ENCODE data around the gene GJA3.
A peak's percentile ranks its signal among the peaks of the same experiment; 100 is the strongest.

The GJA3 gene

DNA sequence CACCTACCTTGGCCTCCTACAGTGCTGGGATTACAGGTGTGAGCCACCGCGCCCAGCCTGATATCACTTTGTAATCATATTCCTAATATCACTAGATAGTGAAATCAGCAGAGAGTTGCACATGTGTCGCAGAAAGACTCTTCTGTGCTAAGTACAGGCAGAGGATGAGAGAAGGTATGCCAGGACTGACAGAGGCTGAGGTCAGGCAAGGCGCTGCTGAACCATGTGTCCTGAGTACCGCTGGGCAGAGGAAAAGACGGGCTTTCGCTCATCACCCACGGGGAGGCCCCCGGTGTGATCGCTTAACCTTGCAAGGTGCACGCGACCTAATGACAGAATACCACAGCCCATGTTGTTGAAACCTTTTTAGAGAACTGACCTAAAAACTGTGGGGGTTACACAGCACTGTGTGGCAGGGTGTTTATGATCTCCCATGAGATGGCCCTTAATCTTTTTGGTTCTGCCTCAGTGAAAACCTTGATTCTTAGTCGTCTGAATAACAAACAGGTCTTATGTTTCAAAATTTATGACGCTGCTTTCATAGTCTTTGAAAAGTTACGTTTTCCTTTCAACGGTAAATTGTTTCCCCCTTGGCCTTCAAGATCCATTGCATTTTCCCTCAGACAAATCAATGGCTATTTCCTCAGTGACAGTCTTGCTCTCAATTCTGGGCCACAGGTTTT, 12.2 kb downstream of the GJA3 start:
- DNase-seq = no peak

DNA sequence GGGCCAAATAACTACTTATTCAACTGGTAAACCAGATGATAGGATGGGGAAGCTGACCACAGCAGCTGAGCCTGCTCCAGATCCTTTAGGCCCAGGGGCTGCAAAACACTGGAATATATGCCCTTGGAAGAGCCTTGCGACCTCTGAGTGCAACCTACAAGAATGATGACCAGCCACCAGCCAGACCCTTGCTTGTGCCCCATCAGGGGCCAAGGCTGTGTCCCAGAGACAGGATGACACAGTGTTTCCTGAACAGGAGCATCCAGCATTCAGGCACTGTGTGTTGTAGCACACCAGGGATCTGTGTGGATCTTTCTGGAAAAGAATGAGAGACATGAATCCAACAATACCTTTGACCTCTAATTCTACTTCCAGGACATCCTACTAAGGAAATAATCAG, 14.5 kb downstream of the GJA3 start:
- no peak for DNase-seq

GRCh38 chr13:20145521-20145920, 15.3 kb downstream of the GJA3 start:
- no peak for DNase-seq

DNA sequence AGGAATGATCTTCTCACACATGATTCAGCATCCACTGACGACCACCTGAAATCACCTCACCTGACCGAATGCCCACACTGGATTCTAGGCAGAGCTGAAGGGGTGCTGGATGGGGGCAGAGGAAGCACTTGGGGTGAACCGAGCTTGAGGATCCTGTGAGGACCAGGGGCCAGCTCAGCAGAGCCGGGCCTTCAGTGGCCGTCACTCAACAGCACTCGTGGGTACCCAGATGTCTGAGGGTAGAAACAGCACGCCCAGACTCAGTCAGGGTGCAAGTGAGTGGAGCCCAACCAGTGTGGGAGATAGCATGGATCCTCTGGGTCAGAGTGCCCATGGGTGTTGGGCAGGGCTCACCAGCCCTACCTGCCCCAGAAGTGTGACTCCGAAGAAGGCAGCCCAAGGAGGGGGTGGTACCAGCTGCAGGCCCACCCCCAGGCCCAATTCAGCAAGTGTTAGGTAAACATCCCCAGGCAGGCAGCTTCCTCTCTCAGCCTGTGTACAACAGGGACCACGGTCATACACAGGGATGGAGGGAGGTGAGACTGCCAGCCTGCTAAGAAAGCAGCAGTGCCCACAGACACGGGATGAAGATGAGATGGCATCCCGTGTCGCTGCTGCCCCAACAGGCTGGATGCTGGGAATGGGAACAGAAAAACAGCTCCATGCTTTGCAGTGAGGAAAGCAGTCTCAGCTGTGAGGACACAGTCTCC, 16.6 kb downstream of the GJA3 start:
- no peak for DNase-seq

GRCh38 chr13:20142927-20143480, 17.8 kb downstream of the GJA3 start:
- no peak for DNase-seq

- no peak for DNase-seq
Observed at GRCh38 chr13:20142023-20142926, 18.6 kb downstream of the GJA3 start.

DNA sequence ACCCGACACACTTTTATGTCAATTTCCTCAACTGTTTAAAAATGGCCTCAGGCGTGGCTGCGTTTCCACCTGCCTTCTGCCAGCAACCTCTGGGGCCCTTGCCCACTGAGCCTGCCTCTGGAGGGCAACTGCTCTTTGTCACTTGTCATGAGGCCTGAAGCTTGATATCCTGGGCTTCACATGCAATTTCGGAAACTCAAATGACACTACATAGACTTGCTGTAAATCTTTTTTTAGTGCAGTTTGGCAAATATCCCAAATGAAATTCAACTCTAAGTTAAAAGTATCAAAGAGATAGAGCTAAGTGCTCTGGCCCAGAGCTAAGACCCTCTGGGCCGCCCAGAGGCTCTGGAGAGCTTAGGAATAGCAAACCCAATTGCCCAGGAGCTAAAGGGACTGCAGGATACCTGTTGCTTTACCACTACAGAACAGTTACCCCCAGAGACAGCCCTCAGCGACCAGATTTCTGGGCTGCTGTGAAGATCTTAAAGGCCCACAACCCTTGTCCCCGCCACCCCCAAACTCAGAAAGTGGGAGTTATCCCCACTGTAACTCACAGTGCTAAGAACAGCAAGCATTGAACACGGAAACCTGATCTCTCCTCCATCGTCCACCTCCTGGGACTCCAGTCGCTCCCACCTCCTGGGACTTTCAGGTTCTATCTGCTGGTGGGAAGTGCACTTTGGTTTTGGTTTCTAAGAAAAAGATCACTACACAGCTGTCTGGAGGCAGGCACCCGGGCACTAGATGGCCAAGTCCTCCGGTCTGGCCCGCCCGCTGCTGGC, 19.4 kb downstream of the GJA3 start:
- no peak for DNase-seq

DNA sequence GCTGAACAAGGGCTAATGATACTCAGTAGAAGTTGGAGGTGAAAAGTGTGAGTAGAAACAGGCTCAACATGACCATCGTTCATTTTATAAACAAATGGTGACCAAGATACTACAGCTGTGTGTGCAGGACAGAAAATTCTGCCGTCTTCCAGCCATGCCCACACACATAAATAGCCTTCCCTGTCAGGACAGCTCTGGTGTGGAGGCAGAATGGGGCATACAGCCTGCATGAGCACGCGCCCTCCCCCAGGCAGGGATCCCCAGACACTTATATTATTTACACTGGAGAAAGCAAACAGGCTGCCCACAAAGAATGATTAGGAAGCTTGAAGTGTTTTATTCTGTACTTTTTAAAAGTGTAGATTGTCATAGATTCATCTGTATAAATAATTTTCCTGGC, 20.4 kb downstream of the GJA3 start:
- no peak for DNase-seq

DNA sequence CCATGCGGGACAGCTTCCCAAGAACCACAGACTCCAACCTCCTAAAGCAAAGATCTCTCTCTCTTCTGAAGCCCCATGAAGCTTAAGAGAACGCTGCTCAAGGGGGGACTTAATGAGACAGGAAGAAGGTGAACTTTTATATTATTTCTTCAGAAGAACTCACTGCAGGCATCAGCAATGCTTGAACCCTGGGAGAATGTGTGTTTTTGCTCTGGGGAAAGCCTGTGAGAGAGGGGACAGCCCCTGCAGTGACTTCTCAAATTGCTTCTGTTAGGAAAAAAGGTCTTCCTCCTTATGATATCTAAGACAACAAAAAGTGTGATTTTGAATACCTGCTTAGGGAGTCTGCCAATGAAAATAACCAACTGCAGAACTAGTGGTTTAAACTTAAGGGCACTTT, 23.0 kb downstream of the GJA3 start:
- DNase-seq = no peak

DNA sequence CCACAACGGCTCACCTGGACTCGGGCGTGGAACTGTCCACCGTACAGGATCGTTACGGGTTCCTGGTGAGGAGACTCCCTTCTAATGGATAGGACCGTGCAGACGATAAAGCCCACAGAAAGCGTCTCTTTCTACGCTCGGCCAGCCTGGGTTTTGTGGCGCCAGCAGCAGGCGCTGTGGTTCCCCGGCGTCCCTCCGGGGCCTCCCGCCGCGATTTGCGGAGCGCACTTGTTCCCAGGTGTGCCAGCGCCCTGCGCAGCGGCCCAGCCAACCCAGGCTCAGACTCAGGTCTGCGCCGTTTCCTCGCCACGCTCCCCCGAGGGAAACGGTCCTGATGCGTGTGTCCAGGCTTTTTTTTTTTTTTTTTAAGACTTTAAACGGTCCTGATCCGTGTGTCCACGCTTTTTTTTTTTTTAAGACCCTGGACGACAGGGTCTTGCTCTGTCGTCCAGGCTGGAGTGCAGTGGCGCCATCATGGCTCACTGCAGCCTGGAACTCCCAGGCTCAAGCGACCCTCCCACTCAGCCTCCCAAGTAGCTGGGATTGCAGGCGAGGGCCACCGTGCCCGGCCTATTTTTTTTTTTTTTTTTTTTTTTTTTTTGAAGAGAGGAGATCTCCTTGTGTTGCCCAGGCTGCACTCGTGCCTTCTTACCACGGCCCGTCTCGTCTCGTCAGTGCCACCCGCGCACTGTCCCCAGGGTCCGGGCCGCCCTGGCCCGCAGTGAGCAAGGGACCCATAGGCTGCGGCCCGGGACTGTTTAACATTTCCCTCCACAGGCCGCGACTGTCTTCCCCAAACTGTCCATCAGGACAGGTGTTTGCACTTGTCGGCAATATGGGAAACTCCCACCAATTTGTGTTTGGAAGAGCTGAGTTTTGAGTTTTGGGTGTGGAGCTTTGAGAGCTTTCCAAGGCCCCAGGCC, 23.8 kb downstream of the GJA3 start:
- DNase-seq = no peak

DNA sequence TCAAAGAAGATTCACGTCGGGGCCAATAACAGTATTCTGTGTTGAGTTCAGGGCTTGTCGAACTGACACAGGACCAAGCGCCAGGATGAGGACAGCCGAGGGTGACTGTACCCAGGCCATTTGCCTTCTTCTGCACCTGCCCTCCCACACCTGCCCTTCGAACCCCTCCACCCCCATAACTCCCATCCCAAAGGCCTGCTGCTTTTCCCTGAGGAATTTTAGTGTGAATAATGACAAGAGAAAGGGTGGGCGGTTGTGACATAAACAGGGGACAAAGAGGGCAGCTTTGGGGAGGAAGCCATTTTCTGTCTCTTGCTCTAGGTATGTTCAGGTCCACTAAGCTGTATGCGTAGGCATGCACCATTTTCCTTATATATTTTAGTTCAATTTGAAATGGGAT, 26.1 kb downstream of the GJA3 start:
- no peak for DNase-seq

GRCh38 chr13:20132052-20132634, 28.7 kb downstream of the GJA3 start:
- DNase-seq = no peak

DNA sequence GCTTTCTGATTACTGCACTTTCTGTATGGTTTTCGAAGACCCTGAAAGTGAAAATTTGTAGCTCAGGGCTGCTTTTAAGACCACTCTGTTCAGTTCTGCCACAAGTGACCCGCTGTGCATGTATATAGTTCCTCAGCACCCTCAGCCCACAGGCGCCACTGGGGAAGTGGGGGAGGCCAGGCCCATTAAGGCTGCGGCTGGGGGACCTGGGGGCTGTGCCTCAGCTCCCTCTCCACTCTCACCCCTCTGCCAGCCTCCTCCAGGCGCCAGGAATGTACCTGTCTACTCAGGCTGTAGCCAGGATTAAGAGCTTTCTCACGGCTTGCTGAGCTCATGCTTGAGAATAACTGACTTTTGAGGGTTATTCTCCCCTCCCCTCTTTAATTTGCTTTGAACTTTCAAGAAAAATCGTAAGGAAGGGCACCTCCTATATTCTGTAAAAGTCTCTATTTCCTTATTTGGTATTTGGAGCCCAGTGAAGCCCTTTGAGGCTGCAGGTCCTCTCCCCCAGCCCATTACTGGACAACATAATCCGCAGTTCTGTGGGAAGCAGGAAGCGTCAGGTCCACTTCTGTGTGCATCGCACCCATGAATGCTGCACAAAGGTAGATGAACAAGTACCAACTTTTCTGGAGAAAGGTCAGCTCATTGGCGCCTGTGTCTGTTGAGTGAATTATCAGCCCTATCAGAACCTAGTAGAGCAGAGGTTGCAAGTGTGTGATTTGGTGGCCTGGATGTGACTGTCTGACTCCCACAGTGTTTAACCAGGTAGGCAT, 29.6 kb downstream of the GJA3 start:
- no peak for DNase-seq

DNA sequence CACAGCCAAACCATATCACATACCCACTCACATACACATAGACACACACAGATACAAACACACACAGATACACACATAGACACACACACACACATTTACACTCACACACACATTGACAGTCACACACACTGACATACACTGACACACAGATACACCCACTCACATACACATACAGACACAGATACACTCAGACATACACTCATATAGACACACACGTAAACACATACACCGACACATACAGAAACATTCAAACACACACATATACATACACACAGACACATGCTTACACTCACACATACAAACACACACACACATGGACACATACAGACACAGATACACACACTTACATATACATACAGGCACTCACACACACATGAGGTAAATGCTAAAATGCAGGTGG, 30.2 kb downstream of the GJA3 start:
- no peak for DNase-seq

DNA sequence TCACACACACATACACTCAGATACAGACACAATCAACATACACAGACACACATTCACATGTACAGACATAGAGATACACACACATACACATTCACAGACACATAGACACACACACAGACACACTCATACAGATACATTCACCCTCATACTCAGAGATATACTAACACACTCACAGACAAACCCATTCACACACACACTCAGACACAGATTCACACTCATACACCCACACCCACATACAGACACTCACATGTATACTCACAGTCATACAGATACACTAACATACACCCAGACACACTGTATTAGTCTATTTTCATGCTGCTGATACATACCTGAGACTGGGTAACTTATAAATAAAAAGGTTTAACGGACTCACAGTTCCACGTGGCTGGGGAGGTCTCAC, 30.8 kb downstream of the GJA3 start:
- DNase-seq = no peak

DNA sequence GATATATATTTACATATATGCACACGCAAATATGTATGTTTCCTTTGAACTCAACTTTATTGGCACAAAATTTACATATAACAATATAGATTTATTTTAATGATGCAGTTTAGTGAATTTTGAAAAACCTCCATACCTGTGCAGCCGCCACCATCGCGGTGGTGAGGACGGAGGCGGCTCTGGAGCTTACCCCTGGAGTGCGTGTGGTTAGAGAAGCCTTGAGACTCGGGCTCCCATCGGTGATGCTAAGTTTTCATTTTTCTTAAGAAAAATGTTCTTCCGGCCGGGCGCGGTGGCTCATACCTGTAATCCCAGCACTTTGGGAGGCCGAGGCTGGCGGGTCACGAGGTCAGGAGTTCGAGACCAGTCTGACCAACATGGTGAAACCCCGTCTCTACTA, 31.8 kb downstream of the GJA3 start:
- no peak for DNase-seq

GRCh38 chr13:20128459-20128931, 32.4 kb downstream of the GJA3 start:
- no peak for DNase-seq

DNA sequence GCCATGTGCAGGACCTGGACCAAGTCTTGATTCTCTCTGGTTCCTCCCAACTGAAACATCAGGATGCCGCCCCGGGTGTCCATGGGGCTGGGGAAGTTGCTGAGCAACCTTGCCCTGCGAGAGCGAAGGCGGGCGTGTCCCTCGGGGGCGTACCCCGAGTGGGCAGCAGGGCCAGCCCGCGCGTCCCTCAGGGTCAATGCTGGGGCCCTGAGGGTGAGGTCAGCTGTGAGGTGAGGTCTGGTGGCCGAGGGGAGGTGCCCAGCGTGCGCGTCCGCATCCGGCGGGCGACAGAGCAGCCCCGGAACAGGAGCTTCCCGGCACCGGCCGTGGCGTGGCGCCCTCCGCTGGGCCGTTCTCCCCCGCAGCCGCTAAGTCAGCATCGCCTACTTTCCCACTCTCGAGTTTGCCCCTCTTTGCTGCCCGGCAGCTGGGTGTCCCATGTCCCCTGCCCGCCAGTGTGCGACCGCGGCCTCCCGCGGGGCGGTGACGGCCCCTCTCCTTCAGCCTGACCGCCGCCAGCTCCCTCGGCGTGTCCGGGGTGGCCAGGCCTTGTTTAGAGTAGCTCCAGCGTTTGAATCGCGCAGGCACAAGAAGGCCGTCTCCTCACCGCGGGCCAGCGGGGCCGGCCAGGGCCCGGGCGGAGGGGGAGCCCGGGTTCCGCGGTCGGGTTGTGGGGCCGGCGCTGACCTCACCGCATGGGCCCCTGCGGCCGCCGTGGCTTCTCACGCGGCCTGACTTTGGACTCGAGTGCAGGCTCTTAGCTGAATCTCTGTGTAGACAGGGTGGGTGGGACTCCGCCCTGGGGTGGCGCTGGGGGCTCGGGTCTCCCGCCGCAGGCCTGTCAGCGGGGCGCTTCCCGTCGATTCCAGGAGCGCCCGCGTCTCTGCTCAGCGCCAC, 33.0 kb downstream of the GJA3 start:
- DNase-seq = peak; percentile 7

DNA sequence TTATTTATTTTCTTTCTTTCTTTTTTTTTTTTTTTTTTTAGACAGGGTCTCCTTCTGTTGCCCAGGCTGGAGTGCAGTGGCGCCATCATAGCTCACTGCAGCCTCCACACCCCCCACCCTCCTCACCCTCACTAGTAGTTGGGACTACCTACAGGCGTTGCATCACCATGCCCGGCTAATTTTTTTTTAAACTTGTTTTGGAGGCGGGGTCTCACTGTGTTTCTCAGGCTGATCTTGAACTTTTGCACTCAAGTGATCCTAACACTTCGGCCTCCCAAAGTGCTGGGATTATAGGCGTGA, 33.6 kb downstream of the GJA3 start:
- DNase-seq = no peak

Data from kidney glomerular epithelial cell (primary cell).